ENCODE measurements around the gene GSAP. TPM values are rescaled to one million over a fixed set of nuclear protein-coding genes. Genes with fewer than 3 reads are reported as not detected.

The GSAP gene
- total RNA-seq, 1 experiment from 2014 or later = 2.0 TPM

GRCh38 chr7:77338260-77338659 is 77.9 kb downstream of the GSAP start:
- Mint-ChIP-seq H3K4me1 (no peaks in the 10 kb centered on the region; the same call in 1 of the 2 replicates), H3K4me3 (no peak overlapping the region), H3K9me3 (0 out of 2 replicates have a peak, but pooled peaks cover 4% of the 10 kb centered on the region), H3K27ac (no peak overlapping the region), H3K27me3 (ENCODE audit: low read depth) (0 out of 2 replicates have a peak, but pooled peaks cover 6% of the 10 kb centered on the region), H3K36me3 (peaks cover 13% of the 10 kb centered on the region)
- DNase-seq (ENCODE audit: low spot score) (no peak), ATAC-seq (no peak)
- ChIA-PET CTCF (no interaction called here), POLR2A (no interaction called here)
- TF ChIP-seq ZNF512 (CRISPR knock-in tag; IDR thresholded peaks at IDR 0.05; ENCODE audit: borderline replicate concordance) (no peak), FOXP1 (CRISPR knock-in tag; IDR thresholded peaks at IDR 0.05; ENCODE audit: borderline replicate concordance) (no peak), ZNF425 (CRISPR knock-in tag; conservative IDR thresholded peaks at IDR 0.05) (no peak), PRDM15 (CRISPR knock-in tag; IDR thresholded peaks at IDR 0.05) (no peak), TP53 (CRISPR knock-in tag; IDR thresholded peaks at IDR 0.05) (no peak), ZNF416 (CRISPR knock-in tag; IDR thresholded peaks at IDR 0.05) (no peak), NFYB (CRISPR knock-in tag; conservative IDR thresholded peaks at IDR 0.05; ENCODE audit: low read depth) (no peak), NFATC4 (CRISPR knock-in tag; IDR thresholded peaks at IDR 0.05) (no peak), ZNF232 (CRISPR knock-in tag; IDR thresholded peaks at IDR 0.05) (no peak), ZNF423 (CRISPR knock-in tag; IDR thresholded peaks at IDR 0.05) (no peak), ETV6 (CRISPR knock-in tag; IDR thresholded peaks at IDR 0.05) (no peak), TCF7 (CRISPR knock-in tag; IDR thresholded peaks at IDR 0.05; ENCODE audit: low read depth) (no peak), CDX4 (CRISPR knock-in tag; IDR thresholded peaks at IDR 0.05; ENCODE audit: borderline replicate concordance) (no peak), ZNF219 (CRISPR knock-in tag; IDR thresholded peaks at IDR 0.05; ENCODE audit: borderline replicate concordance) (no peak), CTCF (IDR thresholded peaks at IDR 0.05) (no peak), KAT7 (CRISPR knock-in tag; IDR thresholded peaks at IDR 0.05; ENCODE audit: borderline replicate concordance) (no peak), ERG (CRISPR knock-in tag; IDR thresholded peaks at IDR 0.05) (no peak)
